ENCODE results near the gene PERP.
A peak's percentile ranks its signal among the peaks of the same experiment; 100 is the strongest.
"Not testable (repeated sequence)": the region's sequence is repeated elsewhere in the genome, so short reads cannot be mapped to it uniquely, and the experiment has no call there.

The PERP gene

DNA sequence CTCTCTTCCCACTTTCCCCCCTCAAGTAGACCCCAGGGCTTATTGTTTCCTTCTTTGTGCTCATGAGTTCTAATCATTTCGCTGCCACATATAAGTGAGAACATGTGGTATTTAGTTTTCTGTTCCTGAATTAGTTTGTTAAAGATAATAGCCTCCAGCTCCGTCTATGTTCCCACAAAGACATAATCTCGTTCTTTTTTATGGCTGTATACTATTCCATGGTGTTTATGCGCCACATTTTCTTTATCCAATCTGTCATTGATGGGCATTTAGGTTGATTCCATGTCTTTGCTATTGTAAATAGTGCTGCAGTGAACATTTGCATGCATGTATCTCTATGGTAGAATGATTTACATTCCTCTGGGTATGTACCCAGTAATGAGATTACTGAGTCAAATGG, 16.9 kb upstream of the PERP start:
- Histone ChIP-seq H3K36me3 (ENCODE audit: control insufficient read depth in 2 of 2, insufficient read depth in 1 of 2, low read length in 2 of 2) (no peaks in the 10 kb centered on the region), H3K4me3 (ENCODE audit: low read depth, low read length) (no peak overlapping the region), H3K4me1 (ENCODE audit: control insufficient read depth, insufficient read depth, low read length) (no peaks in the 10 kb centered on the region), H3K9me3 (ENCODE audit: control insufficient read depth, insufficient read depth, low read depth, low read length) (no peaks in the 10 kb centered on the region), H3K27ac (ENCODE audit: extremely low read depth, low read depth, low read length) (no peak overlapping the region)
- ChIA-PET CTCF (interaction anchor here (0.6 to 2.0 kb wide), 3 partner anchors 8 to 1805 kb away, joined by 3 to 13 read pairs (median 3); no protein-coding TSS in a partner anchor), POLR2A (no interaction called here)
- TF ChIP-seq, protein P1, sequence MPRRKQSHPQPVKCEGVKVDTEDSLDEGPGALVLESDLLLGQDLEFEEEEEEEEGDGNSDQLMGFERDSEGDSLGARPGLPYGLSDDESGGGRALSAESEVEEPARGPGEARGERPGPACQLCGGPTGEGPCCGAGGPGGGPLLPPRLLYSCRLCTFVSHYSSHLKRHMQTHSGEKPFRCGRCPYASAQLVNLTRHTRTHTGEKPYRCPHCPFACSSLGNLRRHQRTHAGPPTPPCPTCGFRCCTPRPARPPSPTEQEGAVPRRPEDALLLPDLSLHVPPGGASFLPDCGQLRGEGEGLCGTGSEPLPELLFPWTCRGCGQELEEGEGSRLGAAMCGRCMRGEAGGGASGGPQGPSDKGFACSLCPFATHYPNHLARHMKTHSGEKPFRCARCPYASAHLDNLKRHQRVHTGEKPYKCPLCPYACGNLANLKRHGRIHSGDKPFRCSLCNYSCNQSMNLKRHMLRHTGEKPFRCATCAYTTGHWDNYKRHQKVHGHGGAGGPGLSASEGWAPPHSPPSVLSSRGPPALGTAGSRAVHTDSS (tag by site-specific recombination; IDR thresholded peaks at IDR 0.05), result no peak
- TF ChIP-seq ZNF146 (tag by site-specific recombination; IDR thresholded peaks at IDR 0.05) (peak; percentile 94), ZBTB20 (tag by site-specific recombination; IDR thresholded peaks at IDR 0.05) (no peak), ZNF707 (tag by site-specific recombination; IDR thresholded peaks at IDR 0.05) (no peak), SP3 (tag by site-specific recombination; IDR thresholded peaks at IDR 0.05) (no peak)
- TF ChIP-seq, protein P2, sequence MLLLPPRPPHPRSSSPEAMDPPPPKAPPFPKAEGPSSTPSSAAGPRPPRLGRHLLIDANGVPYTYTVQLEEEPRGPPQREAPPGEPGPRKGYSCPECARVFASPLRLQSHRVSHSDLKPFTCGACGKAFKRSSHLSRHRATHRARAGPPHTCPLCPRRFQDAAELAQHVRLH (tag by site-specific recombination; IDR thresholded peaks at IDR 0.05), result 0 out of 2 replicates have a peak, but pooled peaks have one; percentile 20
- TF ChIP-seq, protein P3, sequence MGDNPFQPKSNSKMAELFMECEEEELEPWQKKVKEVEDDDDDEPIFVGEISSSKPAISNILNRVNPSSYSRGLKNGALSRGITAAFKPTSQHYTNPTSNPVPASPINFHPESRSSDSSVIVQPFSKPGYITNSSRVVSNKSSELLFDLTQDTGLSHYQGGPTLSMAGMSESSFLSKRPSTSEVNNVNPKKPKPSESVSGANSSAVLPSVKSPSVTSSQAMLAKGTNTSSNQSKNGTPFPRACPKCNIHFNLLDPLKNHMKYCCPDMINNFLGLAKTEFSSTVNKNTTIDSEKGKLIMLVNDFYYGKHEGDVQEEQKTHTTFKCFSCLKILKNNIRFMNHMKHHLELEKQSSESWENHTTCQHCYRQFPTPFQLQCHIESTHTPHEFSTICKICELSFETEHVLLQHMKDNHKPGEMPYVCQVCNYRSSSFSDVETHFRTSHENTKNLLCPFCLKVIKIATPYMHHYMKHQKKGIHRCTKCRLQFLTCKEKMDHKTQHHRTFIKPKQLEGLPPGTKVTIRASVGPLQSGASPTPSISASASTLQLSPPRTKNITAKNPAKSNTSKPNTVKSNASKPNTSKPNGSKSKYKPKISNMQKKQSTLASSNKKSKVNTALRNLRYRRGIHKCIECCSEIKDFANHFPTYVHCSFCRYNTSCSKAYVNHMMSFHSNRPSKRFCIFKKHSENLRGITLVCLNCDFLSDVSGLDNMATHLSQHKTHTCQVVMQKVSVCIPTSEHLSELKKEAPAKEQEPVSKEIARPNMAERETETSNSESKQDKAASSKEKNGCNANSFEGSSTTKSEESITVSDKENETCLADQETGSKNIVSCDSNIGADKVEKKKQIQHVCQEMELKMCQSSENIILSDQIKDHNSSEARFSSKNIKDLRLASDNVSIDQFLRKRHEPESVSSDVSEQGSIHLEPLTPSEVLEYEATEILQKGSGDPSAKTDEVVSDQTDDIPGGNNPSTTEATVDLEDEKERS (tag by site-specific recombination; IDR thresholded peaks at IDR 0.05), result 0 out of 2 replicates have a peak, but pooled peaks have one; percentile 20

DNA sequence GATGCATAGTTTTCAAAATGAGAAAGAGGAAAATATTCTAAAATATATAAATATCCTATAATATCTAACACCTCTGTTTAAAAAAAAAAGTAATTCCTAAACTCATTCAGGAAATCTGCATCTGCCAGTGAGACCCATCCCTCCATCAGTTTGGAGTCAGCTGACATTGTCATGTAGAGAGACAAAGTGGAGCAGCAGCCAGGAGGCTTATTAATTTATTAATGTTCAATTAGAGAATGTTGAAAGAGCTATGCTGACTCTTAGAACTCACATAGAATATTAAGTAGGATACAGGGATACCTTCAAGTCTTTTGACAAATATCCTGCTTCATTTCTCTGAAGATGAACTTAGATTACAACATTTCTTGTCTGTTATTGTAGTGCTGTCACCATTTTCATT, 12.8 kb upstream of the PERP start:
- ChIA-PET CTCF (interaction anchor here (0.6 to 1.1 kb wide), 7 partner anchors 11 to 646 kb away, joined by 3 to 4 read pairs (median 3); no protein-coding TSS in a partner anchor), POLR2A (no interaction called here)
- no peaks in the 10 kb centered on the region for H3K9me3 ChIP-seq (ENCODE audit: control insufficient read depth, insufficient read depth, low read depth, low read length)
- no peak overlapping the region for H3K27ac ChIP-seq (ENCODE audit: extremely low read depth, low read depth, low read length)
- no peak overlapping the region for H3K4me3 ChIP-seq (ENCODE audit: low read depth, low read length)
- no peaks in the 10 kb centered on the region for H3K36me3 ChIP-seq (ENCODE audit: control insufficient read depth in 2 of 2, insufficient read depth in 1 of 2, low read length in 2 of 2)
- H3K4me1 ChIP-seq (ENCODE audit: control insufficient read depth, insufficient read depth, low read length), result no peaks in the 10 kb centered on the region
- no peak for TF ChIP-seq ZNF548 (tag by site-specific recombination; IDR thresholded peaks at IDR 0.05)
- TF ChIP-seq, protein P4, sequence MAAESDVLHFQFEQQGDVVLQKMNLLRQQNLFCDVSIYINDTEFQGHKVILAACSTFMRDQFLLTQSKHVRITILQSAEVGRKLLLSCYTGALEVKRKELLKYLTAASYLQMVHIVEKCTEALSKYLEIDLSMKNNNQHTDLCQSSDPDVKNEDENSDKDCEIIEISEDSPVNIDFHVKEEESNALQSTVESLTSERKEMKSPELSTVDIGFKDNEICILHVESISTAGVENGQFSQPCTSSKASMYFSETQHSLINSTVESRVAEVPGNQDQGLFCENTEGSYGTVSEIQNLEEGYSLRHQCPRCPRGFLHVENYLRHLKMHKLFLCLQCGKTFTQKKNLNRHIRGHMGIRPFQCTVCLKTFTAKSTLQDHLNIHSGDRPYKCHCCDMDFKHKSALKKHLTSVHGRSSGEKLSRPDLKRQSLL (tag by site-specific recombination; IDR thresholded peaks at IDR 0.05), result no peak
- TF ChIP-seq, protein P5, sequence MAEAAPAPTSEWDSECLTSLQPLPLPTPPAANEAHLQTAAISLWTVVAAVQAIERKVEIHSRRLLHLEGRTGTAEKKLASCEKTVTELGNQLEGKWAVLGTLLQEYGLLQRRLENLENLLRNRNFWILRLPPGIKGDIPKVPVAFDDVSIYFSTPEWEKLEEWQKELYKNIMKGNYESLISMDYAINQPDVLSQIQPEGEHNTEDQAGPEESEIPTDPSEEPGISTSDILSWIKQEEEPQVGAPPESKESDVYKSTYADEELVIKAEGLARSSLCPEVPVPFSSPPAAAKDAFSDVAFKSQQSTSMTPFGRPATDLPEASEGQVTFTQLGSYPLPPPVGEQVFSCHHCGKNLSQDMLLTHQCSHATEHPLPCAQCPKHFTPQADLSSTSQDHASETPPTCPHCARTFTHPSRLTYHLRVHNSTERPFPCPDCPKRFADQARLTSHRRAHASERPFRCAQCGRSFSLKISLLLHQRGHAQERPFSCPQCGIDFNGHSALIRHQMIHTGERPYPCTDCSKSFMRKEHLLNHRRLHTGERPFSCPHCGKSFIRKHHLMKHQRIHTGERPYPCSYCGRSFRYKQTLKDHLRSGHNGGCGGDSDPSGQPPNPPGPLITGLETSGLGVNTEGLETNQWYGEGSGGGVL (tag by site-specific recombination; IDR thresholded peaks at IDR 0.05), result no peak
- TF ChIP-seq ZNF610 (tag by site-specific recombination; IDR thresholded peaks at IDR 0.05; ENCODE audit: borderline replicate concordance), result no peak
- TF ChIP-seq ZFP41 (tag by site-specific recombination; IDR thresholded peaks at IDR 0.05; ENCODE audit: borderline replicate concordance), result no peak
- TF ChIP-seq ZNF544 (tag by site-specific recombination; IDR thresholded peaks at IDR 0.05), result no peak
- no peak for TF ChIP-seq ZNF394 (tag by site-specific recombination; IDR thresholded peaks at IDR 0.05; ENCODE audit: borderline replicate concordance)
- TF ChIP-seq ZNF266 (tag by site-specific recombination; IDR thresholded peaks at IDR 0.05; ENCODE audit: low read depth), result no peak
- no peak for TF ChIP-seq ZIC2 (tag by site-specific recombination; IDR thresholded peaks at IDR 0.05)
- TF ChIP-seq, protein P6, sequence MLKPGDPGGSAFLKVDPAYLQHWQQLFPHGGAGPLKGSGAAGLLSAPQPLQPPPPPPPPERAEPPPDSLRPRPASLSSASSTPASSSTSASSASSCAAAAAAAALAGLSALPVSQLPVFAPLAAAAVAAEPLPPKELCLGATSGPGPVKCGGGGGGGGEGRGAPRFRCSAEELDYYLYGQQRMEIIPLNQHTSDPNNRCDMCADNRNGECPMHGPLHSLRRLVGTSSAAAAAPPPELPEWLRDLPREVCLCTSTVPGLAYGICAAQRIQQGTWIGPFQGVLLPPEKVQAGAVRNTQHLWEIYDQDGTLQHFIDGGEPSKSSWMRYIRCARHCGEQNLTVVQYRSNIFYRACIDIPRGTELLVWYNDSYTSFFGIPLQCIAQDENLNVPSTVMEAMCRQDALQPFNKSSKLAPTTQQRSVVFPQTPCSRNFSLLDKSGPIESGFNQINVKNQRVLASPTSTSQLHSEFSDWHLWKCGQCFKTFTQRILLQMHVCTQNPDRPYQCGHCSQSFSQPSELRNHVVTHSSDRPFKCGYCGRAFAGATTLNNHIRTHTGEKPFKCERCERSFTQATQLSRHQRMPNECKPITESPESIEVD (tag by site-specific recombination; IDR thresholded peaks at IDR 0.05), result no peak

DNA sequence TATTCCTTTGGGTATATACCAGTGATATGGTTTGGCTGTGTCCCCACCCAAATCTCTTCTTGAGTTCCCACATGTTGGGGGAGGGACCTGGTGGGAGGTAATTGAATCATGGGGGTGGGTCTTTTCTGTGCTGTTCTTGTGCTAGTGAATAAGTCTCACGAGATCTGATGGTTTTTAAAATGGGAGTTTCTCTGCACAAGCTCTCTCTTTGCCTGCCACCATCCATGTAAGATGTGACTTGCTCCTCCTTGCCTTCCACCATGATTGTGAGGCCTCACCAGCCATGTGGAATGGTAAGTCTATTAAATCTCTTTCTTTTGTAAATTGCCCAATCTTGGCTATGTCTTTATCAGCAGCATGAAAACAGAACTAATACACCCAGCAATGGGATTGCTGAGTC, 12.0 kb upstream of the PERP start:
- CTCF ChIA-PET, result interaction anchor here (0.7 to 1.3 kb wide), 5 partner anchors 112 to 310 kb away, joined by 3 to 4 read pairs (median 3); no protein-coding TSS in a partner anchor
- H3K9me3 ChIP-seq (ENCODE audit: control insufficient read depth, insufficient read depth, low read depth, low read length); H3K27ac ChIP-seq (ENCODE audit: extremely low read depth, low read depth, low read length); POLR2A ChIA-PET; H3K4me1 ChIP-seq (ENCODE audit: control insufficient read depth, insufficient read depth, low read length); H3K36me3 ChIP-seq (ENCODE audit: control insufficient read depth in 2 of 2, insufficient read depth in 1 of 2, low read length in 2 of 2); H3K4me3 ChIP-seq (ENCODE audit: low read depth, low read length): not testable (repeated sequence)

All from HEK293 (cell line).